HL-60/S4 treated with phorbol 12-myristate 13-acetate at 8.2 ng/mL for 4 days and 3 days (cell line): ENCODE results near the gene PHYHIPL.
"Not testable (repeated sequence)": the region's sequence is repeated elsewhere in the genome, so short reads cannot be mapped to it uniquely, and the experiment has no call there.

Experiments used
- in situ Hi-C: fragments of 300-500 bp; cut with MboI; formaldehyde crosslinking; loops from 2 replicates; pipeline ENCODE4 v1.15.0; 2022; ENCODE audit warnings: low sequenced_read_pairs

Gene PHYHIPL

DNA sequence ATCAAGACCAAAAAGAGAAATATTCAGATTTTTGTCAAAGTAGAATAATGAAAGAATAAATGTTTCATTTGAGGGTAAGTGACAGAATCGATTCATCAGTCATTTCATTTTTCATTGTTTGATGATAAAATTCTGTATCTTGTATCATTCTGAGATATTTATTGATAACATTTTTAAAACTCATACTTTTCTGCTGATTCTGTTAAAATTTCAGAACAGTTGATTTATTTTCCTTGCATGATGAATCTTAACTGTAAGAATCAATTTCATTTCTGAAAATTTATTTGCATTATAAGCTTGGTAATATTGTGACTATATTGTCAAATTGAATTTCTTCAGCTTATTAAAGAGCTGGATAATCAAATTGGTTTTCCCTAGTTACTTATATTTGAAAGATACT, 13.9 kb downstream of the PHYHIPL start:
- in situ Hi-C loops, result no loop called here

DNA sequence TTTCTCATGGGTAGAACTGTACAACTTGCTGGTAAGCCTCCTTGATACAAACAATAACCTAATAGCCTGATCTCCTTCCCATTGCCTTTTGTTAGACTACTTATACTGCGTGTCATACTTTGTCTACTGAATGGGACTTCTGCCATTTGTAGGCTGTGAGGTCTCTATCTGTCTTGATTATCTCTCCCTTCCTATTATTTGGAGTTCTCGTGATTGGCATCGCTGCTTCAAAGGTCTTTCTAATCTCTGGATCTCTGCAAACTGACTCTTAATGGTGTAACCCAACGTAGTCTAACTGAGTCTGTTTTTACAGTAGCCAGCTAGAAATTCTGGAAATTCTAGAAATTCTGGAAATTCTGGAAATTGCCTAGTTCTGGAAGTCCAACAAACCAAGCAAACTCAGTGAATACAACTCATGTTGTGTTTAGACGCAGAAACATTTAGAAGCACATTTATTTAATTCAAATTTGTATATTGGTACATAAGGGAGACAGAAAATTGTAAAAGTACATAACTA, 29.8 kb downstream of the PHYHIPL start:
- in situ Hi-C loops, result no loop called here

DNA sequence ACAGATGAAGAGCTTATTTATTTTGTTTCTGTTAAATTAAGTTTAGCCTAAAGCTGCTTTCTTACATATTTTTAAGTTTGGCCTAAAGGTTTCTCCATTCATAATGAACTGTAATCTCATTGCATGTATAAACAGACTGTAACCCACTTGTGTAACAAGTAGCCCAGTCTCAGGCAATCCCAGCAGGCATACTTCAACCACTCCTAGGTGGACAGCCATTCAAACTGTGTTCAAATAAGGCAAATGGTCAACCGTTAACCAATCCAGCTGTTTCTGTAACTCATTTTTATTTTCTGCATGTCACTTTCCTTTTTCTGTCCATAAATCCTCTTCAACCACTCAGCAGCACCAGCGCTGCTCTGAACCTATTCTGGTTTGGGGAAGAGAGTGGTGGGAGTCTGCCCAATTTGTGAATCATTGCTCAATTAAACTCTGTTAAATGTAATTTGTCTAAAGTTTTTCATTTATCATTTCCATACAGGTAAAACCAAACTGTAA, 35.9 kb downstream of the PHYHIPL start:
- in situ Hi-C loops, result no loop called here

DNA sequence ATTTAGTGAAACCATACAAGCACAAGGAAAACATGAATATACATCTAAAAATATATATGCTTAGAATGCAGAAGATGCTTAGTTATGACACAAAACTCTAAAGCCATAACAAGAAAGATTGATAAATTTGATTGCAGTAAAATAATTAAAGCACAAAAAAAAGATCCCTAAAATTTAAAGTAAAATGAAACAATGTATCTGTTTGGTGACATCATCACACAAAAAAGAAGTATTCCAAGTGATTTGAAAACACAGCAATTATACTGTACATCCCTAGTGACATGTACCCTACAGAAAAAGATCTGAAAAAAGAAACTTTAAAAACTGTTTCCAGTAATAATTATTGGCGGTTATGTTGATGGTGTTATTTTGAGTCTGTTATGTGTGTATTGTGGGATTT, 37.7 kb downstream of the PHYHIPL start:
- in situ Hi-C loops, result no loop called here

DNA sequence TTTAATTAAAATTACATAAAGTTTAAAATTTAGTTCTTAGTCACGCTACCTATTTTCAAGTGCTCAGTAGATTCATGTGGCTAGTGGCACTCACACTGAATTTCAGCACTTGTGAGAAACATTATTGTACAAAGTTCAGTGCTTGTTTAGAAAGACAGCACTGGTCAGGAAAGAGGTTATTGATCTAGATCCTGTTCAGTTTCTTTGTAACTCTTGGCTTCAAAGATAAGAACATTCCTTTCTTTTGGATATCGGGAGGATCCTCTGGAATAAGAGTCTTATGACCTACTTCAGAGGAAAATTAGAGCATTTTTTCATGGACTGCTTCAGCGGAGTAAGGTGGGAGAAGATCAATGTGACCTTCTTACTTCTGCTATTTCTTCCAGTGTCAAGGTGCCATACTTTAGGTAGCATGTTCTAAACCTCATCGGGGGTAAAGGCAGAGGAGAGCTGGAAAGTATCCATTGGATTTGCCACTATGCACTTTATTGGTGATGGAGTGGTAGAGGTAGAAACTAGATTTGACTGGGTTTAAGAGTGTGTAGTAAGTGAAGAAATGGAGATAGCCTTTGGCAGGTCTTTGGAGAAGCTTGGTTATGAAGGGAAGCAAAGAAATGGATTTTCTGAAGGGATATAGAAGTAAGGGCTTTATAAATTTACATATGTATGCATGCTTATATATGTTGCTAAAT, 39.9 kb downstream of the PHYHIPL start:
- in situ Hi-C loops, result no loop called here

DNA sequence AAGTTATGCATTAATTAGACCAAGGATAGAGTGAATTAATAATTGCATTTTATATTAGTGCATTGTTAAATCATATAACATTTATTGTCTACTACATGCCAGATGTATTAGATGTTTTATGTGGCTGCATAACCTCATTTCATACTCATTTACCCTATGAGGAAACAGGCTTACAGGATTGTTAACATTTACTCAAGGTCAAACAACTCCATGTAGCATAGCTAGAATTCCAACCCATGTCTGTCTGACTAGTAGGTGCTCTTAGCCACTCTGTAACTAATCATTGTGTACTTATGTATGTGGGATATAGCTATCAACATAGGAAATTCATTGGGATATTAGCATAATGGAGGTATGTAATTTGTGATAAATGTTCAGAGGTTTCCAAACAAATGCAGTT, 46.3 kb downstream of the PHYHIPL start:
- in situ Hi-C loops, result no loop called here

DNA sequence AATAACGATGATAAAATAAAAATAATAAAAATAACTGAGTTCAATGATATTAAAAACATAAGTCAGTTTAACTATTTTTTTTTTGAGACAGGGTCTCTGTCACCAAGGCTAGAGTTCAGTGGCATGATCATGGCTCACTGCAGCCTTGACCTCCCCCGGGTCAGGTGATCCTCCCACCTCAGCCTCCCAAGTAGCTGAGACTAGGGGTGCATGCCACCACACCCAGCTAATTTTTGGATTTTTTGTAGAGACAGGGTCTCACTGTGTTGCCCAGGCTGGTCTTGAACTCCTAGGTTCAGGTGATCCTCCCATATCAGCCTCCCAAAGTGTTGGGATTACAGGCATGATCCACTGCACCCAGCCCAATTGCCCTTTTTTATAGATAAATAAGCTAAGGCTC, 47.2 kb downstream of the PHYHIPL start:
- in situ Hi-C loops, result not testable (repeated sequence)

DNA sequence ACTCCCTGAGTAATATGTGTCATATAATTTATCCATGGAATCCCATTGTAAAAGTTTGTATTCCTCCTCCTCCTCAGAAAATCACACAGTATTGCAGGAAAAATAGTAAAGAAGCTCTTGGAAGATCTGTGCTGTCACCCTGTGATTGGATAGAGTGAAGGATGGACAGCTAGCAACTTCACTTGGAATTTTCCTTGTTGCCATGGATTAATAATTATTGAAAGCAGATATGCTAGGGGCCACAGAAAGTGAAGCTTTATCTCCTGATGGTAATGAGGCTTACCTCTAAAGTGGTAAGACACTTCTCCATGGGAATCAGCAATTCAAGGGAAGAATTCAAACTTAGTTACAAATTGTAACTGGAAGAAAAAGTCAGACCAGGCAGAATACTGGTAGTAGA, 48.8 kb downstream of the PHYHIPL start:
- in situ Hi-C loops, result no loop called here

DNA sequence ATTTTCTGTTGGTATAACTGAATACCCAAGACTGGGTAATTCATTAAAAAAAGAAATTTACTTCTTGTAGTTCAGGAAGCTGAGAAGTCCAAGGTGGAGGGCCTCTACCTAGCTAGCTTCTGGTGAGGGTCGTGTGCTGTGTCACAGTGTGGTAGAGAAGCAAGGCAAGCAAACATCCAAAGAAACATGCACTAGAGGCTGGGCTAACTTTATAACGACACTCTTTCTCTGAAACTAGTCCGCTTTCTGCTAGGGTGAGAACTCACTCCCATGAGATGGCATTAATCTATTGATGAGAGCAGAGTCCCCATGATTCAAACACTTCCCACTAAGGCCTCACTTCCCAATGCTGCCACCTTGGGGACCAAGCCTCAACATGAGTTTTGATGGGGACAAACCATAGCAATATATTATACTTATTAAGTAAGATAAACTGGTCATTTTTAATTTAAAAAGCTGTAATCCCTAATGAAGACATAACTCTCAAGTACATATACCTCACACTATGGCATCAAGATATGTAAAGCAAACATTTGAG, 50.8 kb downstream of the PHYHIPL start:
- in situ Hi-C loops, result no loop called here

DNA sequence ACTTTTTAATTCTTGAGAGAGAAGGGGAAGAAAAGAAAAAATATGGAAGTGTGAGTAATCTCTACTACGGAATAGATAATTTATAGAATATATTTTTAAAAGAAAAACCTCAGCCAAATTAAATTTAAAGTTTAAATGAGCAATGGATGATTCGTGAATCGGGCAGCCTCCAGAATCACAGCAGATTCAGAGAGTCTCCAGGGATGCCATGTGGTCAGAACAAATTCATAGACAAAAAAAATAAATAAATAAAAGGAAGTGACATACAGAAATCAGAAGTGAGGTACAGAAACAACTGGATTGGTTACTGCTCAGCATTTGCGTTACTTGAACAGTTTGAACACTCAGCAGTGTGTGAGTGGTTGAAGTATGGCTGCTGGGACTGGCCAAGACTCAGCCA, 53.0 kb downstream of the PHYHIPL start:
- in situ Hi-C loops, result no loop called here

DNA sequence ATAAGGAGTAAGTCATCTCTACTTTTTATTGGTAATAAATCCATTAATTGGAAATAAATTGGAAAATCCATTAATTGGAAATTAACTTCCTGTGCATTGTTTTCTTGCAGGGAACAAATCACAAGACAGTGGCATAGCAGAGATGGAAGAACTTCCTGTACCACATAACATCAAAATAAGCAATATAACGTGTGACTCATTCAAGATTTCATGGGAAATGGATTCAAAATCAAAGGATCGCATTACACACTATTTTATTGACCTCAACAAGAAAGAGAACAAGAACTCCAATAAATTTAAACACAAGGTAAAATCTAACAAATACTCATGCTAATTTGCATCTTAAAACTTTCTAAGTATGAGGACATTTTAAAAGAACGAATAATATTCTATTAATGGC, 57.8 kb downstream of the PHYHIPL start:
- in situ Hi-C loops, result no loop called here

DNA sequence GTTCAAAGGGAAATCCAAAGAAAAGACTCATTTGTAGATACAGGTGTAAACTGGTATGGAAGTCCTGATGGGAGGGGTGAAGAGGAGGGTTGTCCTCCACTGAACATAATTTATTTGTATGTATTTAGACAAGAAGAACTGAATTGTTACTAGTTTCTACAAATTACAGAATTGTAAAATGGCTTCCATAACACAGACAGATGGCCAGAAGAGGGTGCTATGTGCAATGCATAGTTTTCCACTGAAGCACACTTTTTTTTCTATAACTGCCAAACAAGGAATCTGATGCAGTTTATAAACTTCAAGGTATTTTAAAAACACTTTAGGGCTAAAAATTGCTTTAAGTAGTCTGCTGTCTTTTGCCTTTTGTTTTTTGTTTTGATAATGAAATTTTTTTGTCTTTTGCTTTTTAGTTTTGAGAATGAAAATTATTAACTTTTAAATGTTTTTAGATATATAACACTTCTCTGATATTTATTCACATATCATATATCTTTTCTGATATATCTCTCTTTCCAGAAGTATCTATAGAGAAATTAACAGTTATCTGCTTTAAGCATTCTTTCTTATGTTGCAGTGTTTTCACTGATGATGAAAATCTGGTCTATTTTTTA, 58.5 kb downstream of the PHYHIPL start:
- in situ Hi-C loops, result no loop called here

DNA sequence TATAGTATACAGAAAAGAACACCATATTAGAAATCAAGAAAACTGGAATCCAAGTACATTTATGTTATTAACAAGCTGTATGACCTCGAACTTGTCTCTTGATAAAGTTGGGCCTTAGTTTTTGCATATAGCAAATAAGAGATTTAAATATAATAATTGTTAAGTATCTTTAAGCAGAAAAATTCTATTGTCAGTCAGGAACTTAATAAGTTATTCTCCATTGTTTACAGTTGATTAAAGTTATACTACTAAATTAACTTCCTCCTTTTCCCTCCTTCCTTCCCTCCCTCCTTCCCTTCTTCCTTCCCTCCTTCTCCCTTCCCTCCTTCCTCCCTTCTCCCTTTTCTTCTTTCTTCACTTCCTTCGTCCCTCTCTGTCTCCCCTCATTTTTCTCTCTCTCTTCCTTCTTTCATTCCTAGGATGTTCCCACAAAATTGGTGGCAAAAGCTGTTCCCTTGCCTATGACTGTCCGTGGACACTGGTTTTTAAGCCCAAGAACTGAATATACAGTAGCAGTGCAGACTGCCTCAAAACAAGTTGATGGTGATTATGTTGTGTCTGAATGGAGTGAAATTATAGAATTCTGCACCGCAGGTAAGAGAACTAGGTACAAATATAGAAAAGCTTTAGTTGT, 59.7 kb downstream of the PHYHIPL start:
- in situ Hi-C loops, result no loop called here

DNA sequence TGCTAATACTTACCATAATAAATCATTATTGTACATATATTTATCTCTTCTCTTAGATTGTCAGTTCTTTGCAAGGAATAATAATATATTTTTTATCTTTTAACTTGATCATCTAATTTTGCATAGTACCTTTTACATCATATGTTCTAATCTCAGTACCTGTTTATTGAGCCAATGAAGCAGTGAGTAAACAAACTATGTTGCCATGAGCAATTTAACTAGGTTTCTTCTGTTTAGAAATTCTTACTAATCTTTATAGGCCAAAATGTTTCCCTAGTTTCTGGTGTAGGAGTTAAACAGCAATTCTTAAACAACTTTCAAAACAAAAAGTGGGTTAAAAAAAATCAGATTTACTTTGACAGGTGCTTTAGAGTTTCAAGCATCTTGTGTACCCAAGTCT, 61.3 kb downstream of the PHYHIPL start:
- in situ Hi-C loops, result no loop called here

DNA sequence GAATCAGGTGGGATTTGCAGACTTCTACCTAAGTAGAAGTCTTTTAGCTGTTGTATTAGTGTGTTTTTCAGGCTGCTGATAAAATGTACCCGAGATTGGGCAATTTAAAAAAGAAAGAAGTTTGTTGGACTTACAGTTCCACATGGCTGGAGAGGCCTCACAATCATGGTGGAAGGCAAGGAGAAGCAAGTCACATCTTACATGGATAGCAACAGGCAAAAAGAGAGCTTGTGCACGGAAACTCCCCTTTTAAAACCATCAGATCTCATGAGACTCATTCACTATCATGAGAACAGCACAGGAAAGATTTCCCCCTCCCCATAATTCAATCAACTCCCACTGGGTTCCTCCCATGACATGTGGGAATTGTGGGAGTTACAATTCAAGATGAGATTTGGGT, 62.7 kb downstream of the PHYHIPL start:
- in situ Hi-C loops, result not testable (repeated sequence)

DNA sequence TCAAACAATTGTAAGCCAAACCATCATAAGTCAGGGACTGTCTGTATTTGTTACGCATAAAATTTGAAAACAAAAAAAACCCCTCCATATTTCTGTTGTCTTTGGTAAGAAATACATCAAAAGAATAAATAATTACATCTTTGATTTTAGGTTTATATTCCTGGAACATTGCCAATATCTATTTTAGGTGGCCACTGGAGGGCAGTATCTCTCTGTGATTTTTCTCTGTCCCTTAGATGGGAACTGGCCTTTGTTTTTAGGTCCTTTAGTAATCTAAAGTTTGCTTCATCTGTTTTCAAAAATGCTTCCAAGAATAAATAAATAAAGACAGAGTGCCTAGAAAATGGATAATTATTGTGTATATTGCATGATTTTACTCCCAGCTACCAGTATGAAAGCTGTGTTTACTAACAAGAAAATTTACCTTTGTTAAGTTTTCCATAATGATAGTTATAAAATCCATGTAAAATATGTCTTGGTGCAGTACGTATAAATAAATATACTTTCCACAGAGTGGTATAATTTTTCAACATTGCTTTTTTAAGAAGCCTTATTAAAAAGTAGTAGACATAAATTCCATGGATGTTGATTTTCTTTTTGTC, 64.2 kb downstream of the PHYHIPL start:
- in situ Hi-C loops, result no loop called here

DNA sequence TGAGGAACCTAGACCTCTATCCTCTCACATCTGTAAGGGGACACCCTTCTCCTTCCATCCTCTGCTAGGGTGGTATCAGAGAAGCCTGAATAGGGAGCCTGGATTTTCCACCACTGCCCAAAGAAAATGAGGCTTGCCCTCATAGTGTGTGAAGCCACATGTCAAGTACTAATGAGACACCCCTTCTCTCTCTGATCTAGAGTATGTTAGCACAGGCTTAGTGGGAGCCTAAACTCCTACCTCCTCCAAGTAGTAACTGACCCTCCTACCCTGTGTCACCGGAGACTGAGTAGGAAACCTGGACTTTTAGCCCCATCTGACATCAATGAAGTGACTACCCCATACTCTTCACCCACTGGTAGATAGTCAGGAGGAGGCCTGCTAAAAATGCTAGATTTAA, 65.6 kb downstream of the PHYHIPL start:
- in situ Hi-C loops, result no loop called here

DNA sequence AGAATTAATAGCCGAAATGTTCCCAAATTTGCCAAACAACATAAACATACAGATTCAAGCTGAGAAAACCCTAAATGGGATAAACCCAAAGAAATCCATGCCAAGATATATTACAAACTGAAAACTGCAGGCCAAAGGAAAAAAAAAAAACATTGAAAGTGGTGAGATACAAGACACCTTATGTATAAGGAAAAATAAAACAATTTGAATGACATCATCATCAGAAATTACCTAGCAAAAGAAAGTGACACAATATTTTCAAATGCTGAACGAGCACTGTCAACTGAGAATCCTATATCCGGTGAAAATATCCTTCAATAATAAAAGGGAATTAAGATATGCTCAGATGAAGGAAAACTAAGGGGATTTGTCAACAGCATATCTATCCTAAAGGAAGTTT, 66.5 kb downstream of the PHYHIPL start:
- in situ Hi-C loops, result no loop called here

DNA sequence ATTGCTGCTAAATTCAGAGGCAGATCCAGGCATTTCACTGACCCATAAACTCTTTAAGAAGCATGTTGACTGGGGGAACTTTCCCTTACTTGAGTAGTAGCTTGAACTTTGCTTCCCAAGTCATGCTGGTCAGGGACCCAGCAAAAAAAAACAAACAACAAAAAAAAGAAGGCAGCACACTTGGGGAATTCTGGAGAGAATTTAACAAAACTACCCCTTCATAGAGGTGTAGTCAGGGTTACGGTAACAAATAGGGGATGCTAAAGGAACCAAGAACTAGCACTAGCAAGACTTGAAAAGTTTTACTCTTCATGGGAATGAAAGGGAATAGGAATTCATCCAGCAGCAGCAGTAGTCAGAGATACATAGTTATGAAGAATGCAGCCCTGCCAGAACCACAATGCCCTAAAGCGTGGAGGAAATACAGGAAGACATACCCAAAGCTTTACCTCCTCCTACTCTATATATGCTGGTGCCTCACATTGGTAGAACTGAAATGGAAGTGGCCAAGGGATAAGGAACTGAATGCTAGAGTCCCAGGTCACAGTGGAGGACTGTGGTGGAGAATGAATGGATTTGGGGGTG, 67.3 kb downstream of the PHYHIPL start:
- in situ Hi-C loops, result no loop called here

DNA sequence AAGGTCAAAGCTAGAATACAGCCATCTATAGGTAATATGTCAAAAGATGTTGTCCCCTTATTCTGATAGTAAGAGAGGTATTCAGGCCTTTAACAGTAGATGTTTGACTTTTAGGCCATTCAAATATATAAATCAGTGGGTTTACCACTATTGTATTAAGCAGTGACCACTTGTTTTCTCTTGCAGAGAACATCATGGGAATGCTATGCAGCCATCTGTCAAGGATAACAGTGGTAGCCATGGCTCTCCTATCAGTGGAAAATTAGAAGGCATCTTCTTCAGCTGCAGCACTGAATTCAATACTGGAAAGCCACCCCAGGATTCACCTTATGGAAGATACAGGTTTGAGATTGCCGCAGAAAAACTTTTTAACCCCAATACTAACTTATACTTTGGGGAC, 68.4 kb downstream of the PHYHIPL start:
- in situ Hi-C loops, result no loop called here

DNA sequence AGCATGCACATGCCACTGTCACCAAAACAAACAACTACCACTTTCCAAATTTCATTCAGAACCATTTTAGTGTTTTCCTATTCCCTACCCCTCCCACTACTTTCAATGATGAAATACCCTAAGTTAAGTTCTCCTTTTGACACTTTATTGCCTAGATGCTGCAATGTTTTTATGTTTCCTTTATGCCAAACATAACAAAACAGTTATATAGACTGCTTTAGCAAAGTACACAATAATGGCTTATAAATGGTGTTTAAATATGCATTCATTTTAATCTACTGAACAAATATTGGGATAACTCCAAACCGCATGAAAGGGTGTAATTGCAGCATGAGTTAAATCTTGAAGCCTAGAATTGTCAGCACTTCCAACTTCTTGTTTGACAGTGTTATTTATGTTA, 69.2 kb downstream of the PHYHIPL start:
- in situ Hi-C loops, result no loop called here
